B cell (primary cell): ENCODE data around the gene TMEM253. TPM values are rescaled to one million over a fixed set of nuclear protein-coding genes. Genes with fewer than 3 reads are reported as not detected.
A peak's percentile ranks its signal among the peaks of the same experiment; 100 is the strongest.

Source experiments
- ATAC-seq: fragments of 200-7000 bp; cut with Tn5 transposase; one replicate; pipeline ENCODE4 v1.10.0; 2021; ENCODE audit warnings: low read depth, mild to moderate bottlenecking, moderate number of reproducible peaks, moderate library complexity
- CTCF ChIA-PET: fragments of 350-600 bp; sonication (Branson Sonifier 250); formaldehyde crosslinking; loops from one replicate; lab custom pipeline; 2021; ENCODE audit warnings: antibody characterized with exemption, inconsistent platforms; lab: Charles Lee
- POLR2A ChIA-PET: fragments of 350-600 bp; sonication (Branson Sonifier 250); formaldehyde crosslinking; loops from one replicate; lab custom pipeline; 2021; ENCODE audit warnings: antibody characterized with exemption; lab: Charles Lee
- DNase-seq: peaks from one replicate; pipeline ENCODE4 v3.0.0; 2013
- H2AFZ ChIP-seq: 2 replicates; pipeline ENCODE4 v1.6.1; 2012; ENCODE audit warnings: mild to moderate bottlenecking, low read depth, low read length; ENCODE audit not compliant: insufficient read depth, poor library complexity, severe bottlenecking
- H3K27ac ChIP-seq, 2 donors: 1 replicate in 1 of 2; 2 replicates in 1 of 2; pipeline ENCODE4 v1.5.1; 2012 to 2013; ENCODE audit warnings: low read length in 2 of 2, mild to moderate bottlenecking in 2 of 2, moderate library complexity in 1 of 2
- H3K27me3 ChIP-seq, 4 experiments: fragments of 200-600 bp in 1 of 4; sonication (generic) in 1 of 4; replicated peaks in 1 of 4; 1 replicate in 2 of 4; 2 replicates in 2 of 4; pipeline versions ENCODE4 v1.6.1 to v1.7.0; 2013 to 2016; ENCODE audit warnings: low read length in 3 of 4, mild to moderate bottlenecking in 2 of 4, mixed read lengths in 1 of 4, moderate library complexity in 1 of 4; ENCODE audit not compliant: insufficient read depth in 4 of 4, control insufficient read depth in 3 of 4; ENCODE audit errors: control extremely low read depth in 1 of 4
- H3K36me3 ChIP-seq, 2 experiments: replicated peaks in 1 of 2; 1 replicate in 1 of 2; 2 replicates in 1 of 2; pipeline versions ENCODE4 v1.6.1 to v1.7.1; 2013; ENCODE audit warnings: low read length in 1 of 2; ENCODE audit not compliant: insufficient read depth in 2 of 2, control insufficient read depth in 1 of 2; ENCODE audit errors: control extremely low read depth in 1 of 2, extremely low read depth in 1 of 2
- H3K4me1 ChIP-seq, 2 donors: fragments of 200-600 bp in 1 of 2; sonication (generic) in 1 of 2; 1 replicate in 1 of 2; 2 replicates in 1 of 2; pipeline versions ENCODE4 v1.5.1 to v1.6.1; 2013 to 2017; ENCODE audit warnings: low read length in 2 of 2; ENCODE audit not compliant: control insufficient read depth in 2 of 2, insufficient read depth in 2 of 2
- H3K4me2 ChIP-seq: replicated peaks from 2 replicates; pipeline ENCODE3; 2012; ENCODE audit warnings: mild to moderate bottlenecking, low read depth, low read length; ENCODE audit not compliant: poor library complexity, severe bottlenecking
- H3K4me3 ChIP-seq, 5 experiments: fragments of 200-600 bp in 1 of 5; sonication (generic) in 1 of 5; 1 replicate in 3 of 5; 2 replicates in 2 of 5; pipeline versions ENCODE4 v1.5.1 to v1.7.0; 2011 to 2016; ENCODE audit warnings: low read length in 4 of 5, mild to moderate bottlenecking in 4 of 5, low read depth in 2 of 5, control low read depth in 1 of 5, moderate library complexity in 1 of 5; ENCODE audit not compliant: insufficient read depth in 1 of 5; ENCODE audit errors: control extremely low read depth in 1 of 5, extremely low read depth in 1 of 5
- H3K79me2 ChIP-seq: fragments of 200-600 bp; sonication (generic); one replicate; pipeline ENCODE4 v1.6.0; 2016; ENCODE audit warnings: low read length; ENCODE audit not compliant: control insufficient read depth, insufficient read depth
- H3K9ac ChIP-seq: fragments of 200-600 bp; sonication (generic); 2 replicates; pipeline ENCODE4 v1.6.1; 2017; ENCODE audit warnings: mild to moderate bottlenecking, low read length, moderate library complexity
- H3K9me3 ChIP-seq, 3 donors: one replicate each; pipeline versions ENCODE4 v1.6.1 to v1.7.1; 2013; ENCODE audit warnings: low read length in 2 of 3; ENCODE audit not compliant: control insufficient read depth in 2 of 3, insufficient read depth in 1 of 3; ENCODE audit errors: control extremely low read depth in 1 of 3
- H4K20me1 ChIP-seq: 2 replicates; pipeline ENCODE4 v1.6.0; 2012; ENCODE audit warnings: mild to moderate bottlenecking, low read length; ENCODE audit not compliant: insufficient read depth, control insufficient read depth, poor library complexity, severe bottlenecking
- H3K27ac Mint-ChIP-seq: one replicate; pipeline ENCODE4 v1.8.0; 2021; ENCODE audit warnings: mixed read lengths
- H3K27me3 Mint-ChIP-seq: one replicate; pipeline ENCODE4 v1.8.0; 2021; ENCODE audit warnings: mixed read lengths
- H3K4me1 Mint-ChIP-seq: one replicate; pipeline ENCODE4 v1.8.0; 2021; ENCODE audit warnings: mixed read lengths
- H3K4me3 Mint-ChIP-seq: one replicate; pipeline ENCODE4 v1.8.0; 2021; ENCODE audit warnings: mixed read lengths
- H3K9me3 Mint-ChIP-seq: one replicate; pipeline ENCODE4 v1.8.0; 2022; ENCODE audit warnings: mixed read lengths; ENCODE audit not compliant: insufficient read depth
- EZH2 ChIP-seq: IDR thresholded peaks from 2 replicates; pipeline ENCODE4 v1.6.1; 2012; ENCODE audit warnings: borderline replicate concordance, low read depth, mild to moderate bottlenecking, moderate library complexity, low read length; ENCODE audit not compliant: insufficient read depth, poor library complexity, severe bottlenecking
- WGBS: methylation state at CpG from one replicate; pipeline ENCODE4 v1.1.5; 2013; ENCODE audit warnings: missing lambda C conversion rate; ENCODE audit not compliant: insufficient coverage; 5-methylcytosine and 5-hydroxymethylcytosine counted together
- intact Hi-C: fragments of 100-400 bp; cut with micrococcal nuclease; formaldehyde crosslinking; loops from one replicate; pipeline ENCODE4 v1.10.0; 2022
- polyA plus RNA-seq: library from polyadenylated mRNA; depleted of rRNA; stranded (reverse); fragments of >200 nt; gene quantifications from 2 replicates; pipeline ENCODE4 v1.2.3, GENCODE V29; 2012
- total RNA-seq, 2 donors: library from RNA; stranded (reverse); fragments of 120-200 nt in 1 of 2; gene quantifications; 1 replicate in 1 of 2; 2 replicates in 1 of 2; pipeline versions ENCODE4 v1.2.3 to v1.2.4, GENCODE V29; 2013 to 2022
- TF ChIP-seq, protein P1 (sequence below): fragments of 200-600 bp; IDR thresholded peaks from one replicate; pipeline ENCODE4 v1.8.0; 2022; ENCODE audit warnings: antibody characterized with exemption, mild to moderate bottlenecking

The TMEM253 gene
- total and polyA plus RNA-seq, 2 donors (not counting 1 experiment from before 2014, with no cell fraction given), result not detected

DNA sequence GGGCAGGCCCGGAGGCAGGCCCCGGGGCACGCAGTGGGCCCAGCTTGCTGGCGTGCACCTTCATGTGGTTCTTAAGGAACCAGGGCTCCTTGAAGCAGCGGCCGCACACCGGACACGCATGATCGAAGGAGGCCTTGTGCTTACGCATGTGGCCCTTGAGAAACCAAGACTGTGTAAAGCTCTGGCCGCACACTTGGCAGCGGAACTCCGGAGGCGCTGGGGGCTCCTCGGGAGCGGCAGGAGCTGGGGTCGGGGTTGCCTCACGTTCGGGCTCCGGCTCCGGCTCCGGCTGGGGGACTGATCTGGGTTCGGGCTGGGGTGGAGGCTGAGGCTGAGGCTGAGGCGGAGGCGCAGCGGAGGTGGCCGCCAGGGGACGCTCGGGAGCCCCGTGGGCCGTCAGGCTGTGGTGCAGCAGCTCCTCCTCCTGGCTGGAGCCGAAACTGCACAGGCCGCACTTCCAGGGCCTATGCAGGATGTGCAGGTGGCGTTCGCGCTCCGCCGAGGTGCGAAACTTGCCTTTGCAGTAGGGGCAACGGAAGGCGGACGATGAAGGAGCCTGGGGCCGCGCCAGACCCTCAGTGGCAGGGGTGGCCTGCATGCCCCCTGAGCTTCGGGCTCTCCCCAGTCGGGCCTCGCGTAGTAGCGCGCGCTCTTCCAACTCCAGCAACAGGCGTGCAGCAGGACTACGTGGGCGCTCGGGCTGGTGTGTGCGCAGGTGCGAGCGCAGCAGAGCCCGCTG is 8.4 kb upstream of the TMEM253 start:
- TF ChIP-seq, protein P1, sequence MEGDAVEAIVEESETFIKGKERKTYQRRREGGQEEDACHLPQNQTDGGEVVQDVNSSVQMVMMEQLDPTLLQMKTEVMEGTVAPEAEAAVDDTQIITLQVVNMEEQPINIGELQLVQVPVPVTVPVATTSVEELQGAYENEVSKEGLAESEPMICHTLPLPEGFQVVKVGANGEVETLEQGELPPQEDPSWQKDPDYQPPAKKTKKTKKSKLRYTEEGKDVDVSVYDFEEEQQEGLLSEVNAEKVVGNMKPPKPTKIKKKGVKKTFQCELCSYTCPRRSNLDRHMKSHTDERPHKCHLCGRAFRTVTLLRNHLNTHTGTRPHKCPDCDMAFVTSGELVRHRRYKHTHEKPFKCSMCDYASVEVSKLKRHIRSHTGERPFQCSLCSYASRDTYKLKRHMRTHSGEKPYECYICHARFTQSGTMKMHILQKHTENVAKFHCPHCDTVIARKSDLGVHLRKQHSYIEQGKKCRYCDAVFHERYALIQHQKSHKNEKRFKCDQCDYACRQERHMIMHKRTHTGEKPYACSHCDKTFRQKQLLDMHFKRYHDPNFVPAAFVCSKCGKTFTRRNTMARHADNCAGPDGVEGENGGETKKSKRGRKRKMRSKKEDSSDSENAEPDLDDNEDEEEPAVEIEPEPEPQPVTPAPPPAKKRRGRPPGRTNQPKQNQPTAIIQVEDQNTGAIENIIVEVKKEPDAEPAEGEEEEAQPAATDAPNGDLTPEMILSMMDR, result peak; percentile 100
- no peak for TF ChIP-seq EZH2
- CTCF ChIA-PET, result interaction anchor here (0.6 to 7.5 kb wide), 19 partner anchors 10 to 92 kb away, joined by 3 to 171 read pairs (median 5); partner anchors contain the start of genes ARHGEF40 and TMEM253
- no peaks in the 10 kb centered on the region for H4K20me1 ChIP-seq
- peak overlapping the region; percentile 36 for H3K4me2 ChIP-seq
- POLR2A ChIA-PET, result interaction anchor here (1.0 to 2.0 kb wide), 3 partner anchors 11 to 21 kb away, joined by 4 to 8 read pairs (median 4); no protein-coding TSS in a partner anchor
- no peaks in the 10 kb centered on the region for H3K36me3 ChIP-seq
- H3K9me3 Mint-ChIP-seq, result no peaks in the 10 kb centered on the region
- H3K9me3 ChIP-seq, result peaks cover 0 to 5% (median 0%) of the 10 kb centered on the region in 3 donors
- H3K27me3 ChIP-seq, result peaks cover 0 to 4% (median 0%) of the 10 kb centered on the region in 4 experiments
- peak overlapping the region; percentile 72 for H3K27ac Mint-ChIP-seq
- DNase-seq, result peak; percentile 93
- peak; percentile 99 for ATAC-seq
- 45% methylated on average over 59 of the region's 59 CpGs for WGBS
- H3K4me1 Mint-ChIP-seq, result peaks cover 14% of the 10 kb centered on the region
- H3K27ac ChIP-seq, result no peak overlapping the region
- H3K9ac ChIP-seq, result no peak overlapping the region
- H3K79me2 ChIP-seq, result no peaks in the 10 kb centered on the region
- H3K4me3 Mint-ChIP-seq, result peak overlapping the region; percentile 27
- intact Hi-C loops, result loop anchor here (1.0 kb wide), 3 partner anchors 12 to 78 kb away; no protein-coding TSS in a partner anchor
- peak overlapping the region; percentile 24 for H2AFZ ChIP-seq
- H3K27me3 Mint-ChIP-seq, result no peaks in the 10 kb centered on the region
- H3K4me3 ChIP-seq, result no peak overlapping the region
- peaks cover 6 to 16% of the 10 kb centered on the region in 2 donors for H3K4me1 ChIP-seq

DNA sequence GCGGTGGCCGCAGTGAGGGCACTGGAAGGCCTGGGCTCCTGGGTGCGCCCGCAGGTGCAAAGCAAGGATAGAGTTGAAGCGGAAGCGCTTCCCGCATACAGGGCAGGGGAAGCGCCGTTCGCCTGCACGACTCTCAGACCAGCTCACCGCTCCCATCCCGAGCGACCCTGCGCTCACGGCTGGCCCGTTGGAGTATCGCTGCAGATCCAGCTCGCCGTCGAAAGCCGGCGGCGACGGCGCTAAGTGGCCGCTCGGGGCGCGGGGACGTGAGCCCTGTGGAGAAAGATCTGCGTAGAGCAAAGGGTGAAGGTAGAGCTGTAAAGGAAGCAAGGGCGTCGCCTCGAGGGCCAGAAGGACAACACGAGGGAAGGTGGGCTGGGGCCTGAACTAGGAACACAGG is 7.8 kb upstream of the TMEM253 start:
- peaks cover 0 to 5% (median 0%) of the 10 kb centered on the region in 3 donors for H3K9me3 ChIP-seq
- CTCF ChIA-PET, result interaction anchor here (0.6 to 7.5 kb wide), 18 partner anchors 9 to 93 kb away, joined by 3 to 171 read pairs (median 5); partner anchors contain the start of genes ARHGEF40 and TMEM253
- no peaks in the 10 kb centered on the region for H3K9me3 Mint-ChIP-seq
- ATAC-seq (no peak), DNase-seq (no peak)
- TF ChIP-seq, protein P1, result no peak
- no peak for TF ChIP-seq EZH2
- H3K9ac ChIP-seq, result no peak overlapping the region
- peaks cover 4 to 14% of the 10 kb centered on the region in 2 donors for H3K4me1 ChIP-seq
- no peak overlapping the region for H3K27ac ChIP-seq
- no peak overlapping the region for H3K4me3 Mint-ChIP-seq
- no peaks in the 10 kb centered on the region for H3K36me3 ChIP-seq
- H3K27me3 ChIP-seq, result peaks cover 0 to 4% (median 0%) of the 10 kb centered on the region in 4 experiments
- H4K20me1 ChIP-seq, result no peaks in the 10 kb centered on the region
- H3K4me2 ChIP-seq, result peak overlapping the region; percentile 36
- no peak overlapping the region for H3K27ac Mint-ChIP-seq
- no peaks in the 10 kb centered on the region for H3K79me2 ChIP-seq
- POLR2A ChIA-PET, result interaction anchor here (1.0 to 2.0 kb wide), 3 partner anchors 10 to 22 kb away, joined by 4 to 8 read pairs (median 4); no protein-coding TSS in a partner anchor
- no peaks in the 10 kb centered on the region for H3K27me3 Mint-ChIP-seq
- intact Hi-C loops, result no loop called here
- WGBS, result 94% methylated on average over 36 of the region's 36 CpGs
- peaks cover 12% of the 10 kb centered on the region for H3K4me1 Mint-ChIP-seq
- no peak overlapping the region for H2AFZ ChIP-seq
- no peak overlapping the region for H3K4me3 ChIP-seq
